Panc1 (cell line): ENCODE data around the gene CAMK1D. TPM values are rescaled to one million over a fixed set of nuclear protein-coding genes. Genes with fewer than 3 reads are reported as not detected.

Source experiments
- ATAC-seq: fragments of 200-7000 bp; cut with Tn5 transposase; 2 replicates; pipeline ENCODE4 v1.9.1; 2020; ENCODE audit warnings: mild to moderate bottlenecking, moderate library complexity
- BruUV-seq: library from RNA; stranded (reverse); fragments of 400-500 nt; replicated peaks from 2 replicates; lab custom pipeline; 2021; lab: Mats Ljungman, UMichigan
- CTCF ChIA-PET: fragments of 300-600 bp; sonication (Branson Sonifier 250); formaldehyde crosslinking; loops from one replicate; lab custom pipeline; 2022; ENCODE audit warnings: antibody characterized with exemption; lab: Charles Lee
- POLR2A ChIA-PET: fragments of 300-600 bp; sonication (Branson Sonifier 250); formaldehyde crosslinking; loops from one replicate; lab custom pipeline; 2022; ENCODE audit warnings: antibody characterized with exemption; lab: Charles Lee
- DNase-seq: peaks from one replicate; pipeline ENCODE4 v3.0.0-alpha.2; 2010; ENCODE audit warnings: low read depth, low spot score
- H3K27ac ChIP-seq: 2 replicates; pipeline ENCODE4 v1.5.1; 2011; ENCODE audit warnings: mild to moderate bottlenecking, low read length, inconsistent platforms
- H3K27me3 ChIP-seq: fragments of 200-500 bp; sonication (Bioruptor generic); 2 replicates; pipeline ENCODE4 v1.6.0; 2014; ENCODE audit warnings: low read length, inconsistent platforms; ENCODE audit not compliant: control insufficient read depth, insufficient read depth
- H3K36me3 ChIP-seq: fragments of 200-500 bp; sonication (Bioruptor generic); 2 replicates; pipeline ENCODE4 v1.5.1; 2014; ENCODE audit warnings: inconsistent platforms, mild to moderate bottlenecking, low read length, moderate library complexity; ENCODE audit not compliant: control insufficient read depth, insufficient read depth
- H3K4me1 ChIP-seq: 2 replicates; pipeline ENCODE4 v1.5.1; 2011; ENCODE audit warnings: inconsistent platforms, mild to moderate bottlenecking, low read length, moderate library complexity; ENCODE audit not compliant: control insufficient read depth, insufficient read depth
- H3K4me3 ChIP-seq, 2 experiments: 2 replicates each; pipeline ENCODE4 v1.5.1; 2011 to 2012; ENCODE audit warnings: low read depth in 2 of 2, low read length in 2 of 2, mild to moderate bottlenecking in 2 of 2, inconsistent platforms in 1 of 2, moderate library complexity in 1 of 2
- H3K9me3 ChIP-seq: fragments of 200-500 bp; sonication (Bioruptor generic); 2 replicates; pipeline ENCODE4 v1.5.1; 2014; ENCODE audit warnings: low read depth, mild to moderate bottlenecking, inconsistent platforms, low read length, moderate library complexity; ENCODE audit not compliant: control insufficient read depth, insufficient read depth
- CTCF ChIP-seq: fragments of 450-650 bp; IDR thresholded peaks from 2 replicates; pipeline ENCODE4 v1.5.1; 2017; ENCODE audit warnings: mild to moderate bottlenecking
- POLR2AphosphoS5 ChIP-seq: IDR thresholded peaks from 2 replicates; pipeline ENCODE4 v1.6.1; 2012; ENCODE audit warnings: mild to moderate bottlenecking, low read depth, low read length, moderate library complexity
- REST ChIP-seq, 2 experiments: IDR thresholded peaks; 2 replicates each; pipeline ENCODE4 v1.6.1; 2011 to 2012; ENCODE audit warnings: low read depth in 2 of 2, control low read depth in 1 of 2, low read length in 1 of 2, mild to moderate bottlenecking in 1 of 2, moderate library complexity in 1 of 2; ENCODE audit not compliant: insufficient read depth in 1 of 2
- SIN3A ChIP-seq: IDR thresholded peaks from 2 replicates; pipeline ENCODE4 v1.6.1; 2012; ENCODE audit warnings: low read depth, mild to moderate bottlenecking, low read length, moderate library complexity, borderline replicate concordance; ENCODE audit not compliant: insufficient read depth
- TCF7L2 ChIP-seq: IDR thresholded peaks from 2 replicates; pipeline ENCODE4 v1.6.1; 2011; ENCODE audit warnings: mild to moderate bottlenecking, low read depth, low read length, inconsistent platforms
- in situ Hi-C: cut with HindIII; loops from 2 replicates; pipeline ENCODE4 v1.10.0; 2016; ENCODE audit warnings: low sequenced_read_pairs, low pct_unique_long_range_greater_than_20kb
- intact Hi-C: fragments of 100-400 bp; cut with micrococcal nuclease; formaldehyde crosslinking; loops from one replicate; pipeline ENCODE4 v1.10.0; 2022; ENCODE audit not compliant: unreplicated experiment
- total RNA-seq: library from RNA; stranded (reverse); gene quantifications from one replicate; pipeline ENCODE4 v1.2.1, GENCODE V29; 2021; ENCODE audit not compliant: unreplicated experiment

CAMK1D gene
- total RNA-seq, 1 experiment from 2014 or later = 5.7 TPM

- BruUV-seq = no TSS peak
- H3K27ac ChIP-seq = no peak overlapping the region
- POLR2A ChIA-PET = no interaction called here
- intact Hi-C loops (no loop called here), in situ Hi-C loops (no loop called here)
- CTCF ChIA-PET = no interaction called here
- H3K4me3 ChIP-seq = no peak overlapping the region
- no peaks in the 10 kb centered on the region for H3K9me3 ChIP-seq
- no peak for DNase-seq
- H3K36me3 ChIP-seq = no peaks in the 10 kb centered on the region
- no peak for TF ChIP-seq SIN3A
- TF ChIP-seq POLR2AphosphoS5 = no peak
- no peak for TF ChIP-seq REST (IDR thresholded peaks at IDR 0.05; ENCODE audit: insufficient read depth in 1 of 2, low read depth in 2 of 2, low read length in 1 of 2)
- no peak for TF ChIP-seq TCF7L2
- no peak for TF ChIP-seq CTCF
- H3K27me3 ChIP-seq = no peaks in the 10 kb centered on the region; the same call in 1 of the 2 replicates
- no peaks in the 10 kb centered on the region for H3K4me1 ChIP-seq
- no peak for ATAC-seq
Observed at GRCh38 chr10:12730809-12731519, 381.6 kb downstream of the CAMK1D start.

- CTCF ChIA-PET = no interaction called here
- no TSS peak for BruUV-seq
- no peak for TF ChIP-seq REST (IDR thresholded peaks at IDR 0.05; ENCODE audit: insufficient read depth in 1 of 2, low read depth in 2 of 2, low read length in 1 of 2)
- no peak for TF ChIP-seq TCF7L2
- no peak for TF ChIP-seq SIN3A
- no peak for TF ChIP-seq CTCF
- TF ChIP-seq POLR2AphosphoS5 = no peak
- no peak overlapping the region for H3K27ac ChIP-seq
- in situ Hi-C loops = no loop called here
- H3K36me3 ChIP-seq = no peaks in the 10 kb centered on the region
- no peaks in the 10 kb centered on the region; the same call in 1 of the 2 replicates for H3K27me3 ChIP-seq
- H3K9me3 ChIP-seq = no peaks in the 10 kb centered on the region
- no peak for DNase-seq
- no peak overlapping the region for H3K4me3 ChIP-seq
- intact Hi-C loops = no loop called here
- no peaks in the 10 kb centered on the region for H3K4me1 ChIP-seq
- POLR2A ChIA-PET = no interaction called here
- no peak for ATAC-seq
Observed at GRCh38 chr10:12733271-12733670, 383.9 kb downstream of the CAMK1D start.
